Liver (tissue), 9 donors: ENCODE data around the gene ZNF423. TPM values are rescaled to one million over a fixed set of nuclear protein-coding genes. Genes with fewer than 3 reads are reported as not detected.

ENCODE experiments used
- DNase-seq: peaks from one replicate; pipeline ENCODE4 v3.0.0-alpha.2; 2017; ENCODE audit warnings: low spot score
- H3K27ac ChIP-seq, 2 donors: one replicate each; pipeline ENCODE4 v1.7.0; 2013; ENCODE audit warnings: inconsistent platforms in 2 of 2, low read length in 2 of 2, control low read depth in 1 of 2, low read depth in 1 of 2, mild to moderate bottlenecking in 1 of 2
- H3K27me3 ChIP-seq, 4 donors: one replicate each; pipeline versions ENCODE4 v1.6.1 to v1.7.0; 2013; ENCODE audit warnings: low read length in 3 of 4, inconsistent platforms in 1 of 4, mild to moderate bottlenecking in 1 of 4, moderate library complexity in 1 of 4; ENCODE audit not compliant: control insufficient read depth in 4 of 4, insufficient read depth in 4 of 4
- H3K36me3 ChIP-seq, 4 donors: one replicate each; pipeline versions ENCODE4 v1.6.1 to v1.7.0; 2013; ENCODE audit warnings: low read length in 3 of 4, mild to moderate bottlenecking in 3 of 4, low read depth in 1 of 4, moderate library complexity in 1 of 4; ENCODE audit not compliant: control insufficient read depth in 4 of 4, insufficient read depth in 3 of 4
- H3K4me1 ChIP-seq, 4 donors: one replicate each; pipeline versions ENCODE4 v1.6.1 to v1.7.0; 2013; ENCODE audit warnings: low read length in 3 of 4, mild to moderate bottlenecking in 3 of 4, moderate library complexity in 1 of 4; ENCODE audit not compliant: control insufficient read depth in 4 of 4, insufficient read depth in 4 of 4
- H3K4me3 ChIP-seq, 3 donors: one replicate each; pipeline versions ENCODE4 v1.6.1 to v1.7.0; 2013; ENCODE audit warnings: low read length in 3 of 3, control low read depth in 1 of 3, low read depth in 1 of 3, mild to moderate bottlenecking in 1 of 3
- H3K9ac ChIP-seq, 2 donors: one replicate each; pipeline ENCODE4 v1.7.0; 2013; ENCODE audit warnings: low read length in 2 of 2, mild to moderate bottlenecking in 2 of 2, moderate library complexity in 2 of 2, control low read depth in 1 of 2, low read depth in 1 of 2
- H3K9me3 ChIP-seq, 4 donors: one replicate each; pipeline versions ENCODE4 v1.6.1 to v1.7.0; 2013; ENCODE audit warnings: low read length in 3 of 4; ENCODE audit not compliant: control insufficient read depth in 4 of 4
- ATF3 ChIP-seq: IDR thresholded peaks from 2 replicates; pipeline ENCODE4 v1.6.1; 2016; ENCODE audit warnings: antibody characterized with exemption
- CTCF ChIP-seq: fragments of 150-350 bp; IDR thresholded peaks from 2 replicates; pipeline ENCODE4 v1.5.1; 2017; ENCODE audit warnings: improper control_type of control experiment, low read depth, low read length; ENCODE audit not compliant: missing input control
- EGR1 ChIP-seq, 2 donors: IDR thresholded peaks; 2 replicates each; pipeline ENCODE4 v1.6.1; 2016 to 2018; ENCODE audit warnings: antibody characterized with exemption in 2 of 2, low read depth in 2 of 2
- FOXA1 ChIP-seq: IDR thresholded peaks from 2 replicates; pipeline ENCODE4 v1.6.1; 2016; ENCODE audit warnings: antibody characterized with exemption
- FOXA2 ChIP-seq: IDR thresholded peaks from 2 replicates; pipeline ENCODE4 v1.6.1; 2016; ENCODE audit warnings: antibody characterized with exemption
- GABPA ChIP-seq, 2 donors: IDR thresholded peaks in 1 of 2; conservative IDR thresholded peaks in 1 of 2; 2 replicates each; pipeline ENCODE4 v1.6.1; 2016; ENCODE audit warnings: antibody characterized with exemption in 2 of 2, mild to moderate bottlenecking in 1 of 2, moderate library complexity in 1 of 2
- HNF4A ChIP-seq, 2 donors: conservative IDR thresholded peaks; 2 replicates each; pipeline ENCODE4 v1.6.1; 2016; ENCODE audit warnings: antibody characterized with exemption in 2 of 2, mild to moderate bottlenecking in 2 of 2
- HNF4G ChIP-seq: IDR thresholded peaks from 2 replicates; pipeline ENCODE4 v1.6.1; 2016; ENCODE audit warnings: antibody characterized with exemption
- NR2F2 ChIP-seq: IDR thresholded peaks from 2 replicates; pipeline ENCODE4 v1.6.1; 2016; ENCODE audit warnings: antibody characterized with exemption
- RAD21 ChIP-seq, 2 donors: IDR thresholded peaks; 2 replicates each; pipeline ENCODE4 v1.6.1; 2016; ENCODE audit warnings: antibody characterized with exemption in 2 of 2, mild to moderate bottlenecking in 2 of 2
- RXRA ChIP-seq, 2 donors: IDR thresholded peaks; 2 replicates each; pipeline ENCODE4 v1.6.1; 2017 to 2018; ENCODE audit warnings: antibody characterized with exemption in 2 of 2, mild to moderate bottlenecking in 1 of 2
- SP1 ChIP-seq: IDR thresholded peaks from 2 replicates; pipeline ENCODE4 v1.6.1; 2018; ENCODE audit warnings: antibody characterized with exemption, mild to moderate bottlenecking
- TAF1 ChIP-seq: conservative IDR thresholded peaks from 2 replicates; pipeline ENCODE4 v1.6.1; 2016; ENCODE audit warnings: antibody characterized with exemption, mild to moderate bottlenecking
- YY1 ChIP-seq: IDR thresholded peaks from 2 replicates; pipeline ENCODE4 v1.6.1; 2016; ENCODE audit warnings: antibody characterized with exemption, mild to moderate bottlenecking
- ZBTB33 ChIP-seq: IDR thresholded peaks from 2 replicates; pipeline ENCODE4 v1.6.1; 2016; ENCODE audit warnings: antibody characterized with exemption
- WGBS: extraction: QIAGEN DNeasy Blood & Tissue Kit; methylation state at CpG from one replicate; pipeline ENCODE4 v1.1.7; 2013; 5-methylcytosine and 5-hydroxymethylcytosine counted together
- polyA plus RNA-seq, 2 donors: library from polyadenylated mRNA; stranded (reverse) in 1 of 2; unstranded in 1 of 2; fragments of 200-250 nt in 1 of 2; fragments of >200 nt in 1 of 2; fragmentation: Nextera tagmentation in 1 of 2; extraction: Ambion mirVana in 1 of 2; gene quantifications; one replicate each; pipeline versions ENCODE4 v1.2.1 to v1.2.3, GENCODE V29; 2013 to 2015
- total RNA-seq, 2 donors: library from RNA; depleted of rRNA; stranded (reverse); fragments of >200 nt; gene quantifications; one replicate each; pipeline ENCODE4 v1.2.3, GENCODE V29; 2014
- TF ChIP-seq, protein P1 (sequence below): IDR thresholded peaks from 2 replicates; pipeline ENCODE4 v1.6.1; 2016; ENCODE audit warnings: antibody characterized with exemption, mild to moderate bottlenecking
- TF ChIP-seq, protein P2 (sequence below): IDR thresholded peaks from 2 replicates; pipeline ENCODE4 v1.6.1; 2016; ENCODE audit warnings: antibody characterized with exemption
- donor health status: healthy.
- donor health status: healthy.
- donor health status: healthy.
- donor health status: healthy.
- donor health status: healthy.

ZNF423 gene
- total and polyA plus RNA-seq, 4 donors = 0.24 to 1.6 (median 0.39) TPM

GRCh38 chr16:49644145-49644463, 211.8 kb downstream of the ZNF423 start:
- Histone ChIP-seq H3K9me3 (peaks cover 4 to 17% (median 13%) of the 10 kb centered on the region in 4 donors), H3K4me1 (no peaks in the 10 kb centered on the region), H3K4me3 (no peak overlapping the region), H3K36me3 (no peaks in the 10 kb centered on the region), H3K27me3 (no peaks in the 10 kb centered on the region), H3K9ac (no peak overlapping the region), H3K27ac (no peak overlapping the region)
- 67% methylated on average over 4 of the region's 4 CpGs for WGBS
- TF ChIP-seq, protein P1, sequence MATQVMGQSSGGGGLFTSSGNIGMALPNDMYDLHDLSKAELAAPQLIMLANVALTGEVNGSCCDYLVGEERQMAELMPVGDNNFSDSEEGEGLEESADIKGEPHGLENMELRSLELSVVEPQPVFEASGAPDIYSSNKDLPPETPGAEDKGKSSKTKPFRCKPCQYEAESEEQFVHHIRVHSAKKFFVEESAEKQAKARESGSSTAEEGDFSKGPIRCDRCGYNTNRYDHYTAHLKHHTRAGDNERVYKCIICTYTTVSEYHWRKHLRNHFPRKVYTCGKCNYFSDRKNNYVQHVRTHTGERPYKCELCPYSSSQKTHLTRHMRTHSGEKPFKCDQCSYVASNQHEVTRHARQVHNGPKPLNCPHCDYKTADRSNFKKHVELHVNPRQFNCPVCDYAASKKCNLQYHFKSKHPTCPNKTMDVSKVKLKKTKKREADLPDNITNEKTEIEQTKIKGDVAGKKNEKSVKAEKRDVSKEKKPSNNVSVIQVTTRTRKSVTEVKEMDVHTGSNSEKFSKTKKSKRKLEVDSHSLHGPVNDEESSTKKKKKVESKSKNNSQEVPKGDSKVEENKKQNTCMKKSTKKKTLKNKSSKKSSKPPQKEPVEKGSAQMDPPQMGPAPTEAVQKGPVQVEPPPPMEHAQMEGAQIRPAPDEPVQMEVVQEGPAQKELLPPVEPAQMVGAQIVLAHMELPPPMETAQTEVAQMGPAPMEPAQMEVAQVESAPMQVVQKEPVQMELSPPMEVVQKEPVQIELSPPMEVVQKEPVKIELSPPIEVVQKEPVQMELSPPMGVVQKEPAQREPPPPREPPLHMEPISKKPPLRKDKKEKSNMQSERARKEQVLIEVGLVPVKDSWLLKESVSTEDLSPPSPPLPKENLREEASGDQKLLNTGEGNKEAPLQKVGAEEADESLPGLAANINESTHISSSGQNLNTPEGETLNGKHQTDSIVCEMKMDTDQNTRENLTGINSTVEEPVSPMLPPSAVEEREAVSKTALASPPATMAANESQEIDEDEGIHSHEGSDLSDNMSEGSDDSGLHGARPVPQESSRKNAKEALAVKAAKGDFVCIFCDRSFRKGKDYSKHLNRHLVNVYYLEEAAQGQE = no peak
- TF ChIP-seq NR2F2 (no peak), SP1 (no peak), YY1 (no peak), RAD21 (IDR thresholded peaks at IDR 0.05) (no peak), ATF3 (no peak)
- TF ChIP-seq, protein P2, sequence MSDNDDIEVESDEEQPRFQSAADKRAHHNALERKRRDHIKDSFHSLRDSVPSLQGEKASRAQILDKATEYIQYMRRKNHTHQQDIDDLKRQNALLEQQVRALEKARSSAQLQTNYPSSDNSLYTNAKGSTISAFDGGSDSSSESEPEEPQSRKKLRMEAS = no peak
- DNase-seq = no peak

DNA sequence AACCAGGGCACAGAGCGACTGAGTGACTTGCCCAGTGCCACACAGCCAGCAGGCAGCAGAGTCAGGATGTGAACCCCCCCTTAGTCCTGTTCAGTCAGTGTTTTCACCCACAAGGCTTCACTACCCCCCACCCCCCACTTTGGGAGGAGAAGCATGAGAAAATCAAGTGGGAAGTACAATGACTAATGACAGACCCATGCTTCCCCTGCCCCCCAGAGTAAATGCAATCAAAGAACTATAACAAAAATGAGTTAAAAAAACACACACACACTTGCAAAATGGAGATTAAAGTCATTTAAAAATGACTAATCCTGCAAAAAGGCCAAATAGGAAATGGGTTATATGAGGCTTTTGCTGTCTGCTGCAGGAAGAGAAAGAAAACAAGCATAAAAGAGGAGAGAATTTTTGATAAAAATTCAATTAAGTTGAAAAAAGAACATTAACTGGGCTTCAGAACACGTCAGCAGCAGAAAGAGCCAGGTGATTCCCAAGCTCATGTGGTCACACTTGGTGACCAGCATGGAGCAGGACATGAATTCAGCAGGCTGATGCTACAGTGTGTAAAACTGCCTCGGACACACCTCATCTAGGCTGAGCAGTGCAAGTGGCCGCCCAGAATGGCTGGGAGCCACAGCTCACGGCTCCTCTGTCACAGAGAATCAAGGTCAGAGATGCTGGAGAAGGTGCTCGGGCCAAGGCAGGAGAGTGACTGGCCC, 212.3 kb downstream of the ZNF423 start:
- WGBS = 75% methylated on average over 6 of the region's 6 CpGs
- Histone ChIP-seq H3K36me3 (no peaks in the 10 kb centered on the region), H3K27ac (no peak overlapping the region), H3K9ac (no peak overlapping the region), H3K9me3 (peaks cover 4 to 15% (median 12%) of the 10 kb centered on the region in 4 donors), H3K4me3 (no peak overlapping the region), H3K27me3 (no peaks in the 10 kb centered on the region), H3K4me1 (no peaks in the 10 kb centered on the region)
- TF ChIP-seq EGR1 (IDR thresholded peaks at IDR 0.05; ENCODE audit: low read depth in 2 of 2) (no peak), CTCF (no peak), YY1 (no peak), RXRA (IDR thresholded peaks at IDR 0.05) (no peak), ATF3 (no peak), ZBTB33 (no peak), FOXA1 (no peak), NR2F2 (no peak), FOXA2 (no peak), GABPA (IDR thresholded peaks at IDR 0.05 in 1 of 2, conservative IDR thresholded peaks at IDR 0.05 in 1 of 2) (no peak), HNF4A (conservative IDR thresholded peaks at IDR 0.05) (no peak), TAF1 (no peak), HNF4G (no peak)
- TF ChIP-seq, protein P1 = no peak
- TF ChIP-seq, protein P2 = no peak
- DNase-seq = no peak
